Activated naive CD8-positive, alpha-beta T cell treated with anti-CD3 and anti-CD28 coated beads, Interleukin-2, amount 10 ng/mL, durations not matched to agents 7 days and 5 days (primary cell): ENCODE data around the gene LPIN1. TPM values are rescaled to one million over a fixed set of nuclear protein-coding genes. Genes with fewer than 3 reads are reported as not detected.

Experiments used
- ATAC-seq: fragments of 150-1000 bp; cut with Tn5 transposase; one replicate; pipeline ENCODE4 v1.10.0; 2021; ENCODE audit warnings: low read depth, moderate library complexity
- POLR2A ChIA-PET: fragments of 350-600 bp; sonication (Branson Sonifier 250); formaldehyde crosslinking; loops from one replicate; lab custom pipeline; 2021; ENCODE audit warnings: antibody characterized with exemption; lab: Charles Lee
- DNase-seq: peaks from one replicate; pipeline ENCODE4 v3.0.0; 2021
- H3K27ac Mint-ChIP-seq: one replicate; pipeline ENCODE4 v1.8.0; 2022; ENCODE audit warnings: mild to moderate bottlenecking, mixed read lengths
- H3K27me3 Mint-ChIP-seq: one replicate; pipeline ENCODE4 v1.8.0; 2022; ENCODE audit warnings: mild to moderate bottlenecking, moderate library complexity, mixed read lengths
- H3K36me3 Mint-ChIP-seq: one replicate; pipeline ENCODE4 v1.8.0; 2021; ENCODE audit warnings: mild to moderate bottlenecking, mixed read lengths
- H3K4me1 Mint-ChIP-seq: one replicate; pipeline ENCODE4 v1.8.0; 2021; ENCODE audit warnings: mixed read lengths
- H3K4me3 Mint-ChIP-seq: one replicate; pipeline ENCODE4 v1.8.0; 2022; ENCODE audit warnings: mild to moderate bottlenecking, moderate library complexity, mixed read lengths
- H3K9me3 Mint-ChIP-seq: one replicate; pipeline ENCODE4 v1.8.0; 2021; ENCODE audit warnings: mixed read lengths
- total RNA-seq, 2 experiments: library from RNA; stranded (reverse); gene quantifications; one replicate each; pipeline ENCODE4 v1.2.3, GENCODE V29; 2021

Gene LPIN1
- total RNA-seq, 2 experiments from 2014 or later: 70.9 to 71.7 TPM

GRCh38 chr2:11708106-11708505 lies 38.3 kb upstream of the LPIN1 start:
- POLR2A ChIA-PET: no interaction called here
- DNase-seq: no peak
- Mint-ChIP-seq H3K4me1 (peaks cover 4% of the 10 kb centered on the region), H3K4me3 (no peak overlapping the region), H3K27me3 (peaks cover 12% of the 10 kb centered on the region), H3K27ac (no peak overlapping the region), H3K9me3 (peaks cover 4% of the 10 kb centered on the region), H3K36me3 (no peaks in the 10 kb centered on the region)
- no peak for ATAC-seq

- no peak for ATAC-seq
- Mint-ChIP-seq H3K4me1 (peaks cover 4% of the 10 kb centered on the region), H3K27ac (no peak overlapping the region), H3K4me3 (no peak overlapping the region), H3K9me3 (peaks cover 4% of the 10 kb centered on the region), H3K36me3 (no peaks in the 10 kb centered on the region), H3K27me3 (peaks cover 12% of the 10 kb centered on the region)
- no peak for DNase-seq
- POLR2A ChIA-PET: no interaction called here
These were observed 37.1 kb upstream of the LPIN1 start for GRCh38 chr2:11709293-11709692.

- POLR2A ChIA-PET: no interaction called here
- DNase-seq: no peak
- Mint-ChIP-seq H3K4me1 (peaks cover 4% of the 10 kb centered on the region), H3K9me3 (peaks cover 4% of the 10 kb centered on the region), H3K36me3 (no peaks in the 10 kb centered on the region), H3K4me3 (no peak overlapping the region), H3K27me3 (peaks cover 14% of the 10 kb centered on the region), H3K27ac (no peak overlapping the region)
- no peak for ATAC-seq
These were observed 36.2 kb upstream of the LPIN1 start for GRCh38 chr2:11710210-11710609.

GRCh38 chr2:11710632-11711353 lies 35.6 kb upstream of the LPIN1 start:
- H3K27me3 Mint-ChIP-seq: peaks cover 11% of the 10 kb centered on the region
- H3K4me3 Mint-ChIP-seq: no peak overlapping the region
- POLR2A ChIA-PET: no interaction called here
- no peak overlapping the region for H3K27ac Mint-ChIP-seq
- DNase-seq (no peak), ATAC-seq (no peak)
- no peaks in the 10 kb centered on the region for H3K36me3 Mint-ChIP-seq
- peaks cover 4% of the 10 kb centered on the region for H3K9me3 Mint-ChIP-seq
- no peaks in the 10 kb centered on the region for H3K4me1 Mint-ChIP-seq

GRCh38 chr2:11711354-11711716 lies 35.1 kb upstream of the LPIN1 start:
- POLR2A ChIA-PET: no interaction called here
- no peak overlapping the region for H3K27ac Mint-ChIP-seq

GRCh38 chr2:11711751-11712150 lies 34.7 kb upstream of the LPIN1 start:
- POLR2A ChIA-PET: no interaction called here

More at GRCh38 chr2:11711354-11711716, 35.1 kb upstream of the LPIN1 start:
- ATAC-seq (no peak), DNase-seq (no peak)
- H3K9me3 Mint-ChIP-seq: peaks cover under 1% of the 10 kb centered on the region
- peaks cover 11% of the 10 kb centered on the region for H3K27me3 Mint-ChIP-seq
- H3K36me3 Mint-ChIP-seq: no peaks in the 10 kb centered on the region
- no peak overlapping the region for H3K4me3 Mint-ChIP-seq
- no peaks in the 10 kb centered on the region for H3K4me1 Mint-ChIP-seq

GRCh38 chr2:11712866-11713265 lies 33.6 kb upstream of the LPIN1 start:
- ATAC-seq (no peak), DNase-seq (no peak)
- Mint-ChIP-seq H3K27me3 (peaks cover 7% of the 10 kb centered on the region), H3K27ac (no peak overlapping the region), H3K4me3 (no peak overlapping the region), H3K9me3 (no peaks in the 10 kb centered on the region), H3K36me3 (no peaks in the 10 kb centered on the region), H3K4me1 (peaks cover 5% of the 10 kb centered on the region)
- POLR2A ChIA-PET: no interaction called here

More at GRCh38 chr2:11711751-11712150, 34.7 kb upstream of the LPIN1 start:
- ATAC-seq (no peak), DNase-seq (no peak)
- peaks cover 11% of the 10 kb centered on the region for H3K27me3 Mint-ChIP-seq
- H3K27ac Mint-ChIP-seq: no peak overlapping the region
- H3K36me3 Mint-ChIP-seq: no peaks in the 10 kb centered on the region
- peaks cover under 1% of the 10 kb centered on the region for H3K4me1 Mint-ChIP-seq
- H3K9me3 Mint-ChIP-seq: no peaks in the 10 kb centered on the region
- no peak overlapping the region for H3K4me3 Mint-ChIP-seq

- DNase-seq (no peak), ATAC-seq (no peak)
- Mint-ChIP-seq H3K4me3 (no peak overlapping the region), H3K4me1 (peaks cover 5% of the 10 kb centered on the region), H3K9me3 (no peaks in the 10 kb centered on the region), H3K36me3 (no peaks in the 10 kb centered on the region), H3K27ac (no peak overlapping the region), H3K27me3 (peaks cover 13% of the 10 kb centered on the region)
- POLR2A ChIA-PET: no interaction called here
These were observed 32.6 kb upstream of the LPIN1 start for GRCh38 chr2:11713815-11714214.

GRCh38 chr2:11715987-11716652 lies 30.3 kb upstream of the LPIN1 start:
- no peaks in the 10 kb centered on the region for H3K36me3 Mint-ChIP-seq
- no peak for ATAC-seq
- H3K9me3 Mint-ChIP-seq: no peaks in the 10 kb centered on the region

GRCh38 chr2:11716689-11717321 lies 29.6 kb upstream of the LPIN1 start:
- ATAC-seq (no peak), DNase-seq (no peak)
- POLR2A ChIA-PET: no interaction called here
- Mint-ChIP-seq H3K36me3 (no peaks in the 10 kb centered on the region), H3K27ac (no peak overlapping the region), H3K4me3 (no peak overlapping the region), H3K4me1 (peaks cover 10% of the 10 kb centered on the region), H3K27me3 (peaks cover 25% of the 10 kb centered on the region), H3K9me3 (no peaks in the 10 kb centered on the region)

More at GRCh38 chr2:11715987-11716652, 30.3 kb upstream of the LPIN1 start:
- Mint-ChIP-seq H3K27ac (no peak overlapping the region), H3K4me1 (peaks cover 10% of the 10 kb centered on the region), H3K27me3 (peaks cover 26% of the 10 kb centered on the region), H3K4me3 (no peak overlapping the region)
- POLR2A ChIA-PET: no interaction called here
- no peak for DNase-seq

GRCh38 chr2:11717623-11718022 lies 28.8 kb upstream of the LPIN1 start:
- Mint-ChIP-seq H3K9me3 (no peaks in the 10 kb centered on the region), H3K36me3 (no peaks in the 10 kb centered on the region), H3K27ac (no peak overlapping the region), H3K27me3 (peaks cover 30% of the 10 kb centered on the region), H3K4me3 (no peak overlapping the region), H3K4me1 (peaks cover 10% of the 10 kb centered on the region)
- no peak for DNase-seq
- POLR2A ChIA-PET: no interaction called here
- no peak for ATAC-seq

- no peak overlapping the region for H3K4me3 Mint-ChIP-seq
- no peak overlapping the region for H3K27ac Mint-ChIP-seq
- no peak for ATAC-seq
- POLR2A ChIA-PET: interaction anchor here (1.0 to 1.1 kb wide), 2 partner anchors 28 to 61 kb away, joined by 3 read pairs; no protein-coding TSS in a partner anchor
- peaks cover 10% of the 10 kb centered on the region for H3K4me1 Mint-ChIP-seq
- H3K9me3 Mint-ChIP-seq: no peaks in the 10 kb centered on the region
- no peaks in the 10 kb centered on the region for H3K36me3 Mint-ChIP-seq
- H3K27me3 Mint-ChIP-seq: peaks cover 36% of the 10 kb centered on the region
- no peak for DNase-seq
These were observed 27.8 kb upstream of the LPIN1 start for GRCh38 chr2:11718606-11719005.

GRCh38 chr2:11719230-11719977 lies 27.0 kb upstream of the LPIN1 start:
- peaks cover 36% of the 10 kb centered on the region for H3K27me3 Mint-ChIP-seq
- DNase-seq (no peak), ATAC-seq (peak; percentile 65)
- peak overlapping the region; percentile 76 for H3K4me3 Mint-ChIP-seq
- no peaks in the 10 kb centered on the region for H3K9me3 Mint-ChIP-seq
- H3K36me3 Mint-ChIP-seq: no peaks in the 10 kb centered on the region
- POLR2A ChIA-PET: interaction anchor here (1.0 to 1.1 kb wide), 2 partner anchors 28 to 60 kb away, joined by 3 read pairs; no protein-coding TSS in a partner anchor
- peaks cover 10% of the 10 kb centered on the region for H3K4me1 Mint-ChIP-seq
- peak overlapping the region; percentile 39 for H3K27ac Mint-ChIP-seq
